Measurements from ENCODE around the gene PRMT3. TPM values are rescaled to one million over a fixed set of nuclear protein-coding genes. Genes with fewer than 3 reads are reported as not detected.

The PRMT3 gene
- total and polyA plus RNA-seq, 2 of the 13 experiments (the other 11 are each of a cell fraction or from before 2014, with no cell fraction given) = 9.1 to 27.7 TPM

DNA sequence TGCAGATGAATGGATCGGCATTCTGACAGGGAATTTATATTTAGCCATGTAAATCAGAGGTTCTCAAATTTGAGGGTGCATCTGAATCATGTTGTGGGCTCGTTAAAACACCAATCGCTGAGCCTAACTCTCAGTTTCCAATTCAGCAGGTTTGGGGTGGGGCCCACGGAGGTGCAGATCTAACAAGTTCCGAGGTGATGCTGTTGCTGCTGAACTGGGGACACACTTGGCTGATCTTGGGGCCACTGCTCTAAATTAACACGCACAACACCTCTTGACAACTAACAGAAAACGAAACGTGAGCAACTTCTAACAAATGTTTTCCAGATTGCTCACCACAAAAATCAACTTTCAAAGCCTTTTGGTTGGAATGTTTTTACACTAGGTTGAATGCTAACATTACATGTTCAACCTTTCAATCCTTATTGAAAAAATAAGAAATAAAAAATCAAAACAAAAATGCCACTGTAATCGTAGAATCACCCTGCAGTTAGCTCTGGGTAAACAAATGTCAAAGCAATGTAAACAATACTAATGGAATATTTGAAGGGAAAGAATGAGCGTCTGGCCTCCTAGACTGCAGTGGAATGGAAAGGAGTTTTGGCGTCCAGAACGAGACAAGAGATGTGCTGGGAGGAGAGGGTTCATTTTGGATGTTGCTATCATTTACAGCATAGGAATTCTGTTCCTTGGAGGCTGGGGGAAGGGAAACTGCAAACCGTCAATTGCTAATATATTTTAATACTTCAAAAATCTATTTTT lies 143.6 kb downstream of the PRMT3 start:
- ChIA-PET POLR2A (no interaction called here), CTCF (ENCODE audit: low intra/inter-chr PET ratio, low total read pairs) (no interaction called here)
- in situ Hi-C loops (cut with HindIII; ENCODE audit: extremely low pct_ligation_motif_present, low pct_unique_long_range_greater_than_20kb) (no loop called here), intact Hi-C loops (cut with micrococcal nuclease; ENCODE audit: unreplicated experiment) (no loop called here)
- H4K20me1 ChIP-seq (ENCODE audit: insufficient read depth, low read length) = no peaks in the 10 kb centered on the region
- H3K27me3 ChIP-seq (ENCODE audit: control insufficient read depth in 1 of 2, insufficient read depth in 2 of 2, low read length in 2 of 2) = peaks cover 0 to 8% of the 10 kb centered on the region in 2 experiments; a peak in 2 of 5 replicates
- no peak overlapping the region for H3K9ac ChIP-seq (ENCODE audit: insufficient read depth, low read depth, low read length)
- no peaks in the 10 kb centered on the region for H3K36me3 ChIP-seq (replicated peaks in 1 of 2; ENCODE audit: control insufficient read depth in 1 of 2, insufficient read depth in 2 of 2, low read length in 2 of 2)
- no peaks in the 10 kb centered on the region for H3K79me2 ChIP-seq (ENCODE audit: insufficient read depth, low read length)
- H3K27ac ChIP-seq (ENCODE audit: extremely low read length, insufficient read depth, low read length) = no peak overlapping the region
- DNase-seq (ENCODE audit: low spot score) (no peak), FAIRE-seq (no peak), ATAC-seq (no peak)
- H3K4me3 ChIP-seq (replicated peaks in 1 of 3; ENCODE audit: insufficient read depth in 1 of 3, low read depth in 2 of 3, low read length in 3 of 3) = no peak overlapping the region
- 16% methylated on average over 12 of the region's 13 CpGs for WGBS (ENCODE audit: low lambda C conversion rate)
- no TSS peak for BruUV-seq (replicated peaks)
- H3K9me3 ChIP-seq (ENCODE audit: low read length) = no peaks in the 10 kb centered on the region
- no peaks in the 10 kb centered on the region for H3K4me1 ChIP-seq (ENCODE audit: insufficient read depth, low read length)
- H3K4me2 ChIP-seq (ENCODE audit: low read depth, low read length) = no peak overlapping the region
- H2AFZ ChIP-seq (ENCODE audit: low read length) = no peak overlapping the region
- TF ChIP-seq DZIP1 (CRISPR knock-in tag; IDR thresholded peaks at IDR 0.05) (no peak), ZNF713 (CRISPR knock-in tag; IDR thresholded peaks at IDR 0.05) (no peak), RAD51 (IDR thresholded peaks at IDR 0.05; ENCODE audit: borderline replicate concordance) (no peak), TP53 (CRISPR knock-in tag; conservative IDR thresholded peaks at IDR 0.05) (no peak), ZBTB7B (CRISPR knock-in tag; IDR thresholded peaks at IDR 0.05) (no peak), SETDB1 (CRISPR knock-in tag; IDR thresholded peaks at IDR 0.05; ENCODE audit: borderline replicate concordance) (no peak), SMARCE1 (IDR thresholded peaks at IDR 0.05; ENCODE audit: borderline replicate concordance) (no peak), POGZ (CRISPR knock-in tag; IDR thresholded peaks at IDR 0.05) (no peak), GTF3A (CRISPR knock-in tag; conservative IDR thresholded peaks at IDR 0.05) (no peak), SRY (CRISPR knock-in tag; IDR thresholded peaks at IDR 0.05) (no peak), HBP1 (CRISPR knock-in tag; IDR thresholded peaks at IDR 0.05; ENCODE audit: low read depth) (no peak)
- TF ChIP-seq, protein P1, sequence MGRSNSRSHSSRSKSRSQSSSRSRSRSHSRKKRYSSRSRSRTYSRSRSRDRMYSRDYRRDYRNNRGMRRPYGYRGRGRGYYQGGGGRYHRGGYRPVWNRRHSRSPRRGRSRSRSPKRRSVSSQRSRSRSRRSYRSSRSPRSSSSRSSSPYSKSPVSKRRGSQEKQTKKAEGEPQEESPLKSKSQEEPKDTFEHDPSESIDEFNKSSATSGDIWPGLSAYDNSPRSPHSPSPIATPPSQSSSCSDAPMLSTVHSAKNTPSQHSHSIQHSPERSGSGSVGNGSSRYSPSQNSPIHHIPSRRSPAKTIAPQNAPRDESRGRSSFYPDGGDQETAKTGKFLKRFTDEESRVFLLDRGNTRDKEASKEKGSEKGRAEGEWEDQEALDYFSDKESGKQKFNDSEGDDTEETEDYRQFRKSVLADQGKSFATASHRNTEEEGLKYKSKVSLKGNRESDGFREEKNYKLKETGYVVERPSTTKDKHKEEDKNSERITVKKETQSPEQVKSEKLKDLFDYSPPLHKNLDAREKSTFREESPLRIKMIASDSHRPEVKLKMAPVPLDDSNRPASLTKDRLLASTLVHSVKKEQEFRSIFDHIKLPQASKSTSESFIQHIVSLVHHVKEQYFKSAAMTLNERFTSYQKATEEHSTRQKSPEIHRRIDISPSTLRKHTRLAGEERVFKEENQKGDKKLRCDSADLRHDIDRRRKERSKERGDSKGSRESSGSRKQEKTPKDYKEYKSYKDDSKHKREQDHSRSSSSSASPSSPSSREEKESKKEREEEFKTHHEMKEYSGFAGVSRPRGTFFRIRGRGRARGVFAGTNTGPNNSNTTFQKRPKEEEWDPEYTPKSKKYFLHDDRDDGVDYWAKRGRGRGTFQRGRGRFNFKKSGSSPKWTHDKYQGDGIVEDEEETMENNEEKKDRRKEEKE (IDR thresholded peaks at IDR 0.05) = no peak
